GM12873 (cell line): Measurements from ENCODE around the gene CMIP.
A peak's percentile ranks its signal among the peaks of the same experiment; 100 is the strongest.

Experiments used
- TF ChIP-seq, protein P1 (sequence below): IDR thresholded peaks from 2 replicates; pipeline ENCODE4 v1.5.1; 2012; ENCODE audit warnings: low read depth, mild to moderate bottlenecking, moderate library complexity, low read length, control low read depth; ENCODE audit not compliant: insufficient read depth; ENCODE audit errors: missing control alignments

CMIP gene

DNA sequence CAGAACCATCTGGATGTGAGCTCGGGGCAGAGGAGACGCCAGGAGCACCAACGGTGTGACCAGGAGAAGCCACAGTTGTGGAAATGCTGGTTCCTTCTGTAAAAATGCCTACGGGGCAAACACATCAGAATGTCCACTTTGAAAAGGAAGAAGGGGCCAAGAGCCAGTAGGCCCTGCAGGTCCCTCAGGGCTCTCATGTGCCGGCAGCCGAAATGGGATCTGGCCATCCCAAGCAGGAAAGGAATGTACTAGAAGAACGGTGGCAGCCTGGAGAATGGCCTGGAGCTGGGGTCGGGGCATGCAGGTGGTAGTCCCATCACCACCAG, 172.4 kb downstream of the CMIP start:
- TF ChIP-seq, protein P1, sequence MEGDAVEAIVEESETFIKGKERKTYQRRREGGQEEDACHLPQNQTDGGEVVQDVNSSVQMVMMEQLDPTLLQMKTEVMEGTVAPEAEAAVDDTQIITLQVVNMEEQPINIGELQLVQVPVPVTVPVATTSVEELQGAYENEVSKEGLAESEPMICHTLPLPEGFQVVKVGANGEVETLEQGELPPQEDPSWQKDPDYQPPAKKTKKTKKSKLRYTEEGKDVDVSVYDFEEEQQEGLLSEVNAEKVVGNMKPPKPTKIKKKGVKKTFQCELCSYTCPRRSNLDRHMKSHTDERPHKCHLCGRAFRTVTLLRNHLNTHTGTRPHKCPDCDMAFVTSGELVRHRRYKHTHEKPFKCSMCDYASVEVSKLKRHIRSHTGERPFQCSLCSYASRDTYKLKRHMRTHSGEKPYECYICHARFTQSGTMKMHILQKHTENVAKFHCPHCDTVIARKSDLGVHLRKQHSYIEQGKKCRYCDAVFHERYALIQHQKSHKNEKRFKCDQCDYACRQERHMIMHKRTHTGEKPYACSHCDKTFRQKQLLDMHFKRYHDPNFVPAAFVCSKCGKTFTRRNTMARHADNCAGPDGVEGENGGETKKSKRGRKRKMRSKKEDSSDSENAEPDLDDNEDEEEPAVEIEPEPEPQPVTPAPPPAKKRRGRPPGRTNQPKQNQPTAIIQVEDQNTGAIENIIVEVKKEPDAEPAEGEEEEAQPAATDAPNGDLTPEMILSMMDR: no peak

DNA sequence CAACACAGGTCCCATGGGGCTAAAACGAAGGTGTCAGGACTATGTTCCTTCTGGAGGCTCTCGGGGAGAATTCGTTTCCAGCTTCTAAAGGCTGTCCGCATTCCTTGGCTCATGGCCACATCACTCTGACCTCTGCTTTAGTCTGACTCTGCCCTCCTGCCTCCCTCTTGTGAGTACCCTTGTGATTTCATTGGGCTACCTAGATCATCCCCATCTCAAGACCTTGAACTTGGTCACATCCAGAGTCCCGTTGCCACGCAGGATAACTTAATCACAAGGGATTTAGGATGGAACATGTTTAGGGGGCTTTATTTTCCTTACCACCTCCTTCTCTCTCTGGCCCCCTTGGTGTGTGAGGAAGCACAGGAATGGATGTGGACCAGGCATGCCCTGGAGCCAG, 173.6 kb downstream of the CMIP start:
- TF ChIP-seq, protein P1: no peak

DNA sequence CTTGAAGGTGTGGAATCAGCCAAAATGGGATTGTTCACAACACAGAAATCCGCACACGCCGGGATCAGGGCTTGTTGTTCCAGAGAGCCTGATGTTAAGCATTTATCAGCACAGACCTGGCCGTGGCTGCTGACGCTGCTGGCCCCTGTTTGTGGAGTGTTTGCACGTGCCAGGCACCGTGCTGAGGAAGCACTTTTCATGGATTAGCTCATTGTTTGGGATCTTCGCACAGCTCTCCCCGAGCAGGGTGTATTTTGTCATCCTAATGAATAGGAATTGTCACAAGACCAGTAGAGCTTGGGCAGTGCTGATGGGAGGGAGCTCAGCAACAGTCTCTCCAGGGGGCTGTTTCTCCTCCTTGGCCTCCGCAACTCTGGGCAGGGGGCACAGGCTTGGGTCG, 174.1 kb downstream of the CMIP start:
- TF ChIP-seq, protein P1: no peak

DNA sequence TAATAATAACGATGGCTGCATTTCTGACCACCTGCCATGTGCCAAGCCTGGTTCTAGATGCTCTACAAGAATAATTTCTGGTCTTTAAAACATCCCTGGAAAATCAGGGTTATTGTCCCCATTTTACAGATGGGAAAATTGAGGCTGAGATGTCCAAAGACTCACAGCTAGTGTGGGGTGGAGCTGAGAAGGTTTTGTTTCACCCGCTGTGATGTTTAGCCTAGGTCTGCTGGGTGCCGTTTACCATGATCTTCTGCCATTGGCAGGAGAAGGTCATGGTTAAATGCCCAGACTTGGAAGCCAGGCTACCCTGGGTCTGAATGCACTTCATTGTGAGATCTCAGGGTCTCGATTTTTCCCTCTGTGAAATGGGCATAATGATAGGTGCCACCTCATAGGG, 175.4 kb downstream of the CMIP start:
- TF ChIP-seq, protein P1: no peak

DNA sequence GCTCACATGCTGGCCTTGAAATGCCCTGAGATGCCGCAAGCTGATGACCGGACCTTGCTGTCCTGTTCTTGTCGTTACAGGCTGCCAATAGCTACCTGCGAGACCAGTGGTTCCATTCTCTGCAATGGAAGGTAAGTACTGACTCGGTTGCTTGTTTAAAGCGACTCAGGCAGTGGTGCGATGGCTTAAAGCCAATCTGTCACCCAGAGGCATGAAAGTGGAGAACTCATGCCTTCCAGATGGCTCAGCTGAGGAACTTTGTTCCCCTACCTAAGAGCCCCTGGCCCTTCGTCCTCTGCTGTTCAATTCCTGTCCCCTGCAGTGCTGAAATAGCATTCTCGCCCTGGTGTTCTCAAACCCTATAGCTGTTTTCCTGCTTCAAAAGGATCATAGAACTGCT, 176.2 kb downstream of the CMIP start:
- TF ChIP-seq, protein P1: no peak

DNA sequence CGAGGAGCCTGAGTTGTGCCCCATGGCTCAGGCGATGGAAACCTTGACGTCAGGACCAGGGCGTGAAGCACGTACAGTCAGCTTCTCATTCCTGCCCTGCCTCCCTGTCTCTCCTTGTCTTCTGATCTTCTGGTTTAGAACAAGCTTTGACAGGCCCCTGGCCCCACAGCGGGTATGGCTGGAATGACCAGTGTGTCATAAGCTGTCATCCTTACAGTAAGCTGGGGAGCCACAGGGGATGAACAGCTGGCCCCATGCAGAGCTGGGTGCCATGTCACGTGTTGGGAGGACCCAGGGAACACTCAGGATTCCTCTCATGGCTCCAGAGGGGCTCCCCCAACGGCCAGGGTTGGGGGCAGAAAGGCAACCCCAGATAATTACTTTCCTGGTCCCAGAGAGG, 176.9 kb downstream of the CMIP start:
- TF ChIP-seq, protein P1: no peak

DNA sequence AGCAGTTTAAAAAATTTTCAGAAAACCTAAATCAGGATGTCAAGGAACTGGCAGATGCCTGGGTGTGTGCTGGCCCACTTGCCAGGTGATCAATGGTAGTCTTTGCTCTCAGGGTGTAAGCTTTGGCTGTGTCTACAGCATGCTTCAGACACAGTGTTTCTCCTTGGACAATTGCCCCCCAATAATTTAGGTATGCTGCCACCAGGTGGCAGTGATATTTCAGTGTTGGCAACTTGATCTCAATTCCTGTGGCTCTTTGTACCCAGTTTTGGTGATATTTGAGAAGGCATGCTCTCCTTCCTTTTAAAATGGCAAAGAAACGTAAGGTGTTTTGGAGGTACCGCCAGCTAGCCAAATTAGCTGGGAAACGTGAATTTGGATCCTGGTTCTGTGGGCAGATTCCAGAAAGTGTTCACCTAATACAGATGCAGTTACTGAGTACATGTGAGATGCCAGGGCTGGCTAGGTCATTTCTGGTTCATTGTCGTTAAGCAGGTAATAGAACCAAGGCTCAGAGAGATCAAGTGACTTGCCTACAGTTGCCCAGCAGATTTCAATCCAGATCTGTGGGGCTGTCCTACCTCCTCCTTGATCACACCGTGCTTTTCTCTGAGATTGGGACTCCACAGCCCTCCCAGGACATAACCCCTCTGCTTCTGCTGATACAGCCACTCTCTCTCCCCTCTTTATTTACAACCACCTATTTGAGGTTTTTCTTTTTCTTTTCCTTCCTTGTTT, 178.9 kb downstream of the CMIP start:
- TF ChIP-seq, protein P1: peak; percentile 71
